Prostate gland (tissue), 2 donors: Measurements from ENCODE around the gene AGPS. TPM values are rescaled to one million over a fixed set of nuclear protein-coding genes. Genes with fewer than 3 reads are reported as not detected.

ENCODE experiments used
- DNase-seq: peaks from one replicate; pipeline ENCODE4 v3.0.0-alpha.2; 2019; ENCODE audit warnings: low spot score
- H3K27ac ChIP-seq, 2 donors: fragments of 200-600 bp; sonication (generic); 2 replicates each; pipeline ENCODE4 v1.5.1; 2017 to 2019
- H3K27me3 ChIP-seq: fragments of 200-600 bp; sonication (generic); replicated peaks from 2 replicates; pipeline ENCODE4 v1.5.1; 2019; ENCODE audit not compliant: insufficient read depth
- H3K36me3 ChIP-seq, 2 donors: fragments of 200-600 bp; sonication (generic); 1 replicate in 1 of 2; 2 replicates in 1 of 2; pipeline versions ENCODE4 v1.5.1 to v1.8.1; 2017 to 2019
- H3K4me1 ChIP-seq: fragments of 200-600 bp; sonication (generic); replicated peaks from 2 replicates; pipeline ENCODE4 v1.5.1; 2019
- H3K4me3 ChIP-seq, 2 donors: fragments of 200-600 bp; sonication (generic); 2 replicates each; pipeline ENCODE4 v1.5.1; 2017 to 2019
- H3K9me3 ChIP-seq: fragments of 200-600 bp; sonication (generic); 2 replicates; pipeline ENCODE4 v1.5.1; 2017
- POLR2A ChIP-seq: fragments of 450-650 bp; IDR thresholded peaks from one replicate; pipeline ENCODE4 v1.6.1; 2016; ENCODE audit warnings: antibody characterized with exemption, mild to moderate bottlenecking
- POLR2AphosphoS5 ChIP-seq: sonication (generic); formaldehyde crosslinking; IDR thresholded peaks from one replicate; pipeline ENCODE4 v1.6.1; 2017; ENCODE audit warnings: antibody characterized with exemption
- WGBS: methylation state at CpG from one replicate; pipeline ENCODE4 v1.1.5; 2018; 5-methylcytosine and 5-hydroxymethylcytosine counted together
- intact Hi-C: fragments of 100-400 bp; cut with DNase I; formaldehyde crosslinking; loops from one replicate; pipeline ENCODE4 v1.14.2; 2022
- total RNA-seq, 2 donors: library from RNA; depleted of rRNA; stranded (reverse); fragments of >200 nt; gene quantifications; one replicate each; pipeline ENCODE4 v1.1.0, GENCODE V29; 2016
- TF ChIP-seq, protein P1 (sequence below), 4 experiments: fragments of 200-600 bp in 2 of 4; fragments of 450-650 bp in 2 of 4; sonication (generic) in 2 of 4; IDR thresholded peaks; 1 replicate in 3 of 4; 2 replicates in 1 of 4; pipeline ENCODE4 v1.5.1; 2016 to 2019; ENCODE audit warnings: antibody characterized with exemption in 4 of 4, mild to moderate bottlenecking in 2 of 4, moderate library complexity in 2 of 4

AGPS gene
- total RNA-seq, 2 donors from 2014 or later, result 17.2 to 50.3 TPM

DNA sequence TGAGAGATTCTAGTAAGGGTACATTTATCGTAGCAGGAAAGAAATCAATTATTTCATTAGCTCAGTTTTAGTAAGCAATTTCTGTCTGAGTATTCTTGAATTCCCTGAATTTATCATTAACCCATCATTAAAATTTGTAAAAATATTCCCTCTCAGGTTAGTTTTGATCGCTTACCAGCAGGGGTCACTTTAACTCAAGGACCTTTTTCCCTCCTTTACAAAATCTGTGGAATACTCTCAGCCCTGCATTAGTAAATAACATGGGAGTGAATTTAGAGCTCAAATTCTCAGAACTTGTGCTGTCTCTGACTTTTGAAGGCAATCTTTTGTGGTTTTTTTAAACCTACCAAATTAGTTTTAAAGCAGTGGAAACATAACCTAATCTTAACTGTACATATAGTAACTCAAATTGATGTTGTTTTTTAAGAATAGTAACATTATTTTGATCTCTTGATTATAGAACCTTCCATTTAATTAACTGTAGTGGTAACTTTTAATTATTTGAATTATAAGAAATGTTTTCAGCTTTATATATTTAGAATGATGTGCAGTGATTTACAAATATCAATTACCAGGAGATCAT, 97.2 kb downstream of the AGPS start:
- no peak overlapping the region for H3K27ac ChIP-seq
- no peak for TF ChIP-seq POLR2A
- TF ChIP-seq, protein P1, sequence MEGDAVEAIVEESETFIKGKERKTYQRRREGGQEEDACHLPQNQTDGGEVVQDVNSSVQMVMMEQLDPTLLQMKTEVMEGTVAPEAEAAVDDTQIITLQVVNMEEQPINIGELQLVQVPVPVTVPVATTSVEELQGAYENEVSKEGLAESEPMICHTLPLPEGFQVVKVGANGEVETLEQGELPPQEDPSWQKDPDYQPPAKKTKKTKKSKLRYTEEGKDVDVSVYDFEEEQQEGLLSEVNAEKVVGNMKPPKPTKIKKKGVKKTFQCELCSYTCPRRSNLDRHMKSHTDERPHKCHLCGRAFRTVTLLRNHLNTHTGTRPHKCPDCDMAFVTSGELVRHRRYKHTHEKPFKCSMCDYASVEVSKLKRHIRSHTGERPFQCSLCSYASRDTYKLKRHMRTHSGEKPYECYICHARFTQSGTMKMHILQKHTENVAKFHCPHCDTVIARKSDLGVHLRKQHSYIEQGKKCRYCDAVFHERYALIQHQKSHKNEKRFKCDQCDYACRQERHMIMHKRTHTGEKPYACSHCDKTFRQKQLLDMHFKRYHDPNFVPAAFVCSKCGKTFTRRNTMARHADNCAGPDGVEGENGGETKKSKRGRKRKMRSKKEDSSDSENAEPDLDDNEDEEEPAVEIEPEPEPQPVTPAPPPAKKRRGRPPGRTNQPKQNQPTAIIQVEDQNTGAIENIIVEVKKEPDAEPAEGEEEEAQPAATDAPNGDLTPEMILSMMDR (IDR thresholded peaks at IDR 0.05), result peak in 3 of 4 experiments; percentile 46 to 59 (median 48)
- no peak for TF ChIP-seq POLR2AphosphoS5
- no peaks in the 10 kb centered on the region for H3K9me3 ChIP-seq
- 57% methylated on average over 2 of the region's 2 CpGs for WGBS
- H3K27me3 ChIP-seq, result no peaks in the 10 kb centered on the region
- no peaks in the 10 kb centered on the region for H3K4me1 ChIP-seq
- intact Hi-C loops, result loop anchor here (10.0 kb wide), 1 partner anchor 235 kb away; no protein-coding TSS in a partner anchor
- DNase-seq, result no peak
- H3K36me3 ChIP-seq, result no peaks in the 10 kb centered on the region
- no peak overlapping the region for H3K4me3 ChIP-seq

- no peaks in the 10 kb centered on the region for H3K36me3 ChIP-seq
- TF ChIP-seq, protein P1 (IDR thresholded peaks at IDR 0.05), result no peak
- TF ChIP-seq POLR2A, result no peak
- H3K27ac ChIP-seq, result no peak overlapping the region
- H3K4me1 ChIP-seq, result no peaks in the 10 kb centered on the region
- H3K4me3 ChIP-seq, result no peak overlapping the region
- no peaks in the 10 kb centered on the region for H3K27me3 ChIP-seq
- WGBS, result 89% methylated on average over 2 of the region's 2 CpGs
- no peaks in the 10 kb centered on the region for H3K9me3 ChIP-seq
- intact Hi-C loops, result no loop called here
- no peak for DNase-seq
Observed at GRCh38 chr2:177495945-177496344, 103.4 kb downstream of the AGPS start.

DNA sequence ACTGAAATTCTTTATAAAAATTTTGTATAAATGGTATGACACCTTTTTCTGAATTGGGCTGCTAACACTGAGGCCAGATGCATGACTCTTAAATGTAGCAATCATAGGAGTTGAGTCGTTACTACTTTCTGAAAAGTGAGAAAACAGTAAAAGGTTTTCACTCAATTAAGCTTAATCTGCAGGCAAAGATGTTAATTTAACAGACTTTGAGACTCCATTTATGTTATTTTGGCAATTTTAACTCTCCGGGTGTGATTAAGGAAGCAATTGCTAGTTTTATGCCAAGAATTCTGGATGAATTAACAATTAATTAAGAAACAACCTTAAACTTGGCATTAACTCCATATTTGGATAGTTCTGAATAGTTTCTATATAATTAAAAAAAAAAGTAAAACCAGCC, 104.3 kb downstream of the AGPS start:
- intact Hi-C loops, result no loop called here
- Histone ChIP-seq H3K36me3 (no peaks in the 10 kb centered on the region), H3K9me3 (no peaks in the 10 kb centered on the region), H3K27me3 (no peaks in the 10 kb centered on the region), H3K27ac (no peak overlapping the region), H3K4me1 (no peaks in the 10 kb centered on the region), H3K4me3 (no peak overlapping the region)
- WGBS, result 89% methylated on average over 2 of the region's 2 CpGs
- DNase-seq, result no peak
- TF ChIP-seq, protein P1 (IDR thresholded peaks at IDR 0.05), result no peak
- no peak for TF ChIP-seq POLR2AphosphoS5
- TF ChIP-seq POLR2A, result no peak

GRCh38 chr2:177501186-177501585, 108.6 kb downstream of the AGPS start:
- H3K4me3 ChIP-seq, result no peak overlapping the region
- TF ChIP-seq POLR2AphosphoS5, result no peak
- TF ChIP-seq, protein P1 (IDR thresholded peaks at IDR 0.05), result no peak
- no peak for TF ChIP-seq POLR2A
- H3K4me1 ChIP-seq, result no peaks in the 10 kb centered on the region
- intact Hi-C loops, result no loop called here
- H3K36me3 ChIP-seq, result no peaks in the 10 kb centered on the region
- H3K27me3 ChIP-seq, result no peaks in the 10 kb centered on the region
- 85% methylated on average over 1 of the region's 1 CpG for WGBS
- DNase-seq, result no peak
- no peaks in the 10 kb centered on the region for H3K9me3 ChIP-seq
- H3K27ac ChIP-seq, result no peak overlapping the region

DNA sequence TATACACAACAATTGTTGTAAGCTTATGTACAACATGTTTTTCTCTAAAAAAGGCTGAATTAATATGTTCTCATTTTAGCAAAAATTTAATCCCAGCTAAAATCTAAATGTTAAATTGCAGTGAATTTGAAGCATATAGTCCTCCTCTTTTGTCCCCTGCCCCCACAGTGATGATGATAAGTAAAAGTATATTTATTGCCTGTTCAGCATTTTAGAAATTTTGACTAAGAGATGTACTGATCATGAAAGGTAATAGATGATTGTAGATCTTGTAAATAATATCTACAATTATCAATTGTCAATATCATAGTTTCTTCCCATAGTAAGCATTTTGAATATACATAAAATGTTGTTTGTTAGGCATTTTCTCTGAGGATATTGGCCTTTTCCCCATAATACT, 113.9 kb downstream of the AGPS start:
- intact Hi-C loops, result no loop called here
- Histone ChIP-seq H3K4me3 (no peak overlapping the region), H3K27ac (no peak overlapping the region), H3K36me3 (no peaks in the 10 kb centered on the region), H3K4me1 (no peaks in the 10 kb centered on the region), H3K9me3 (no peaks in the 10 kb centered on the region), H3K27me3 (no peaks in the 10 kb centered on the region)
- TF ChIP-seq POLR2A (no peak), POLR2AphosphoS5 (no peak)
- TF ChIP-seq, protein P1 (IDR thresholded peaks at IDR 0.05), result no peak
- DNase-seq, result no peak
